Esophagus squamous epithelium (tissue), 4 donors: ENCODE data around the gene TSPO2.

Experiments used
- CTCF ChIP-seq, 6 experiments: fragments of 450-650 bp in 4 of 6; fragments of 200-600 bp in 2 of 6; sonication (generic) in 2 of 6; IDR thresholded peaks; one replicate each; pipeline ENCODE4 v1.5.1; 2016 to 2019; ENCODE audit warnings: antibody characterized with exemption in 6 of 6, mild to moderate bottlenecking in 4 of 6, moderate library complexity in 4 of 6
- POLR2A ChIP-seq, 4 donors: fragments of 450-650 bp; IDR thresholded peaks; one replicate each; pipeline ENCODE4 v1.6.1; 2017; ENCODE audit warnings: antibody characterized with exemption in 4 of 4, mild to moderate bottlenecking in 4 of 4, moderate library complexity in 3 of 4

GRCh38 chr6:41000248-41000647 lies 42.0 kb upstream of the TSPO2 start:
- TF ChIP-seq CTCF (IDR thresholded peaks at IDR 0.05), result no peak
- TF ChIP-seq POLR2A (IDR thresholded peaks at IDR 0.05), result no peak
